ENCODE data around the gene NUDT5.
A peak's percentile ranks its signal among the peaks of the same experiment; 100 is the strongest.
"Not testable (repeated sequence)": the region's sequence is repeated elsewhere in the genome, so short reads cannot be mapped to it uniquely, and the experiment has no call there.

The NUDT5 gene

GRCh38 chr10:12195603-12196506, at the start of gene NUDT5, which contains the start of gene CDC123:
TSS of gene NUDT5 (minus strand) at chr10:12195891. CDS start at chr10:12186291, 9,600 bp downstream.
TSS of gene CDC123 (plus strand) at chr10:12196188. CDS start at chr10:12196246, 58 bp downstream.
- TF ChIP-seq ZNF274 (IDR thresholded peaks at IDR 0.05; ENCODE audit: low read depth, low read length): no peak
- H3K4me3 ChIP-seq (ENCODE audit: low read length): peak within 1 kb of the TSS; percentile 94

DNA sequence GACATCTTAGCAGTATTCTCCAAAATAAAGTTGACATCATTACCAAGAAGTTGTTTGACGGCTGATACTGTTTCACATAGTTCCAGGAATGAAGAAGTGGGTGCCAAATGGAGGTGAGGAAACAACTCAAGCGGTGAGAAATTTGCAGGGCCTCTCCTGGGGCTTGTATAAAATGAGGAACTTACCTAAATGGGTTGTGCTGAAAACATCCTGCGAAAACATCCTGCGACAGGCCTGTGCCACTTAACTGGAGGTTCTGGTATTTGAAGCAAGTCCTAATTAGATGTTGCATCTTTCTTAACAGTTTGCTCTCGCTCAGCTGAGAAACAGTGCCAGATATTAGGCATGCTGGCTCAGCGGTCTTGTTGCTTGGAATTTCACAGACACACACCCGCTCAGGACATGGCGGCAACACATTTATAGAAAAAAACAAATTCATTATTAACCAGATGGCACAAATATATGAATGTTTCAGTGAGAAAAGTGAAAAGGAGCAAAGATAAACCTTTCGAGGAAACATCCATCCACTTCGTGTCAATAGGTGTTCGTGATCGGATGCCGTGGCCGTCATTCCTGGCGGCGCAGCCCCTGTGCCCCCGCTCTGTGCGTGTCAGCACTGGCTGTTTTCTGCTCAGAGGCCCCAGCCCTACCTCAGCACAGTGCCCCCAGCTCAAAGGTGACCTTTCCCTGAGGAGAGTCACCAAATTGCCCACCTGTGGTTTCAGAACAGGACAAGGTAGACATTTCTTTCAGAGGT, 48.4 kb upstream of the NUDT5 start:
- no peak for TF ChIP-seq ZNF274 (IDR thresholded peaks at IDR 0.05; ENCODE audit: low read depth, low read length)
- H3K4me3 ChIP-seq (ENCODE audit: low read length): no peak overlapping the region

- no peak for TF ChIP-seq ZNF274 (IDR thresholded peaks at IDR 0.05; ENCODE audit: low read depth, low read length)
Observed at GRCh38 chr10:12241810-12242529, 46.3 kb upstream of the NUDT5 start.

DNA sequence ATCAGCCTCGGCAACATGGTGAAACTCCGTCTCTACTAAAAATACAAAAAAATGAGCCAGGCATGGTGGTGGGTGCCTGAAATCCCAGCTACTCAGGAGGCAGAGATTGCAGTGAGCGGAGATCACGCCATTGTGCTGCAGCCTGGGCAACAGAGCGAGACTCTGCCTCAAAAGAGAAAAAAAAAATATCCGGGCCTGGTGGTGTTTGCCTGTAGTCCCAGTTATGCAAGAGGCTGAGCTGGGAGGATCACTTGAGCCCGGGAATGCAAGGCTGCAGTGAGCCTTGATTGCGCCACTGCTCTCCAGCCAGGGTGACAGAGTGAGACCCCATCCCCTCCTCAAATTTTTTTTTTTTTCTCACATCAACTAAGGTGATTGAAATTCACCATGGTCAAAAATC, 43.1 kb upstream of the NUDT5 start:
- H3K4me3 ChIP-seq (ENCODE audit: low read length): no peak overlapping the region
- no peak for TF ChIP-seq ZNF274 (IDR thresholded peaks at IDR 0.05; ENCODE audit: low read depth, low read length)

More at GRCh38 chr10:12241810-12242529, 46.3 kb upstream of the NUDT5 start:
- H3K4me3 ChIP-seq (ENCODE audit: low read length): no peak overlapping the region

DNA sequence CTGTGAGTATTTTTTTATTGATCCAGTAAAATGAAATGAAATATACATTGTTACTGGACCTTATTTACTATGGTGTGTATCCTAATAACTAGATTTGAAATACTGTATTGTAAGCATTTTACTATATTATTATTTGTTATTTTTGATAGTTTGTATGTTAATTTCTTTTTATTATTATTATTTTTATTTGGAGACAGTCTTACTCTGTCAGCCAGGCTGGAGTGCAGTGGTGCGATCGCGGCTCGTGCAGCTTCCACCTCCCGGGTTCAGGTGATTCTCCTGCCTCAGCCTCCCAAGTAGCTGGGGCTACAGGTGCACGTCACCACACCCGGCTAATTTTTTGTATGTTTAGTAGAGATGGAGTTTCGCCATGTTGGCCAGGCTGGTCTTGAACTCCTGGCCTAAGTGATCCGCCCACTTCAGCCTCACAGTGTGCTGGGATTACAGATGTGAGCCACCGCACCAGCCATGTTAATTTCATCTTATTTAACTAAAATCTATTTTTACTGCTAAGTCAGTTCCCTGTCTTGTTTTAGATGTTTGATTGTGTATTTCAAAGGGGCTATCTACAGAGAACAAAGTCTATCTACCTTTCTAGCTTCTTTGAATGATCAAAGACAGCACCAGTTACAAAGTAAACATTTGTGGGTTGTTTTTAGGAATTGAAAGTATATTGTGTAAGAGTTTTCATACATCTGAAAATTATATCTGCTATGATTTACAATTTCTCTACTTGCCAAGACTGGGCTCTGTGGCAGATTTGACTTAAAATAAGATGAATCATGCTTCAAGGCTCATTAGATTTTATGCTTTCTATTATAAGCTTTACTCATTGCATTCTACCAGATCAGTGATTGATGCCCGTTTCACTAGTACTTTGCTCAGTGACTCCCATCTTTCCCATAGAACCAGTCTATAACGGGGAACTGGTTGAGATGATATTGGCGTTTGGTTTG, 41.9 kb upstream of the NUDT5 start:
- no peak overlapping the region for H3K4me3 ChIP-seq (ENCODE audit: low read length)
- no peak for TF ChIP-seq ZNF274 (IDR thresholded peaks at IDR 0.05; ENCODE audit: low read depth, low read length)

- TF ChIP-seq ZNF274 (IDR thresholded peaks at IDR 0.05; ENCODE audit: low read depth, low read length): no peak
- H3K4me3 ChIP-seq (ENCODE audit: low read length): no peak overlapping the region
Observed at GRCh38 chr10:12235796-12236195, 40.1 kb upstream of the NUDT5 start.

DNA sequence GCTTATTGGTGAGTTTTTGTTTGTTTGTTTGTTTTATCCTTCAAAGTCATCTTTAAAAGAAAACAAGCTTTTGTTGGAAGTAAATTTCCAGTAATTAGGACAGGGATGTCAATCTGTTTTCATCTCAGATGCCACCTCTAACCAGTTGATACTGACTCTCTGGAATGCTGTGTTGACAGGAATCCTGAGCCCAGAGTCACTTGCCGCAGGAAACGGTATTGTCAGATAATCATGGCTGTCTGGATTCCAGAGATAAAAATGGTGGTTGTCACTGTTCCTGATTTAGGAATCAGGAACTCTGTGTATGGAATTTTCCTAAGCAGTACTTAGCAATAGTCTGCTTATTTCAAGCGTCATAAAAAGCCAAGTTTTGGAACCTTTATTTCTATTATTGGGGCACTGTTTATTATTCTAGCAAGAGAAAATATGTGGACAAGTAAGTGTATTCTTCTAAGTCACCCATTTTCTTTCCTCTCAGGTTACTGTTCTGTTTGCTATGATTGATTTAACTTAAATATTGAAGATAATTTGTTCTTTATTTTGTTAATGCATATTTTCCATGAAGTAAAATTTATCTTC, 39.5 kb upstream of the NUDT5 start:
- TF ChIP-seq ZNF274 (IDR thresholded peaks at IDR 0.05; ENCODE audit: low read depth, low read length): no peak
- H3K4me3 ChIP-seq (ENCODE audit: low read length): no peak overlapping the region

GRCh38 chr10:12234687-12235086, 39.0 kb upstream of the NUDT5 start:
- H3K4me3 ChIP-seq (ENCODE audit: low read length): not testable (repeated sequence)

GRCh38 chr10:12228851-12229250, 33.2 kb upstream of the NUDT5 start:
- no peak for TF ChIP-seq ZNF274 (IDR thresholded peaks at IDR 0.05; ENCODE audit: low read depth, low read length)
- no peak overlapping the region for H3K4me3 ChIP-seq (ENCODE audit: low read length)

GRCh38 chr10:12226438-12226837, 30.7 kb upstream of the NUDT5 start:
- H3K4me3 ChIP-seq (ENCODE audit: low read length): not testable (repeated sequence)

DNA sequence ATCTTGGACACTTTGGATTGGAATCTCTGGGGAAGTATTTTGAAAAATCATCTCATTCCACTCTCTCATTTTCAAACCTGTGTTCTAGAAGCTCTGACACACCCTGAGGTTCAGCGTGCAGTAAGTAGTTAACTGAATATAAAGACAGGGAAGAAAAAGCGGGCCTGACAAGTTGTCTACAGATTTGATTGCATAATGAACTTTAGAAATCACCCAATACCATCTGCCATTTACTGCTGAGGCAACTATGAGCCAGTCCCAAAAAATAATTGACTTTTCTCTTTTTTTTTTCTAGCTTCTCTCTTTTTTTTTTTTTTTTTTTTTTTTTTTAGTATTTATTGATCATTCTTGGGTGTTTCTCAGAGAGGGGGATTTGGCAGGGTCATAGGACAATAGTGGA, 29.8 kb upstream of the NUDT5 start:
- no peak for TF ChIP-seq ZNF274 (IDR thresholded peaks at IDR 0.05; ENCODE audit: low read depth, low read length)
- H3K4me3 ChIP-seq (ENCODE audit: low read length): no peak overlapping the region

DNA sequence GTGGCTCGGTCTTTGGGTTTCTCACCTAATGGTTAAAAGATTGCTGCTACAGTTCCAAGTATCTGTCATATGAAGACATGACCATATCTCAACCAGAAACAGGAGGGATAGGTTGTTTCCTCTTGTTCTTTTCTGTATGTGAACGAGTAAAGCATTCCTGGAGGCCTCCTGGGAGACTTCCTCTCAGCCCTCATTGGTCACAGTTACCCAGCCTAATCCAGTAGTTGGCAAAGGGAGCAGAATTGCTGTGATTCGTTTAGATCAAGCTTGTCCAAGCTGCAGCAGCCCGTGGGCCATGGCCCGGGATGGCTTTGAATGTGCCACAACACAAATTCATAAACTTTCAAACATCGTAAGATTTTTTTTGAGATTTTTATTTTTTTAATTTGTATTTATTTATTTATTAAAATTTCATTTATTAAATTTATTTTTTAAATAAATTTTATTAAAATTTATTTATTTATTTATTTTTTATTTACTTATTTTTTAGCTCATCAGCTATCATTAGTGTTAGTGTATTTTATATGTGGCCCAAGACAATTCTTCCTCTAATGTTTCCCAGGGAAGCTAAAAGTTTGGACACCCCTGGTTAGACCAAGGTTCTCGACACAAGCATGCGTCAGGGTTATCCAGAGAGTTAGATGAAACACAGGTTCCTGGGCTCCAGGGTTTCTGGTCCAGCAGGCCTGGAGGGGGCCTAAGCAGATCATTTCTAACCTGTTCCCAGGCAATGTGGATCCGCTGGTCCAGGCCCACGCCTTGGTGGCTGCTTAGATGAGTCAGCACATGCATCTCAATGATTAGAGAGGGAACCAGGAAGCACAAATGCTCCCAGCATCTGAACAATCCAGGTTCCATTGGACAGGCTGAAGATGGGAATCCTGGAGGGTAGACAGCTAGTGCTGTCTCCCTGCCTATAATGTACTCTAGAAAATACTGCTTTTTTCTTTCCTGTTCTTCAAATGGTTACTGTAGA, 25.9 kb upstream of the NUDT5 start:
- no peak overlapping the region for H3K4me3 ChIP-seq (ENCODE audit: low read length)
- no peak for TF ChIP-seq ZNF274 (IDR thresholded peaks at IDR 0.05; ENCODE audit: low read depth, low read length)

Data from GM08714 (cell line).